Measurements from ENCODE around the gene PTGER1. TPM values are rescaled to one million over a fixed set of nuclear protein-coding genes. Genes with fewer than 3 reads are reported as not detected.

PTGER1 gene
- total and polyA plus RNA-seq, 2 of the 13 experiments (the other 11 are each of a cell fraction or from before 2014, with no cell fraction given): 0.13 TPM; not detected in 1

- H3K9me3 ChIP-seq (ENCODE audit: low read length): no peaks in the 10 kb centered on the region
- no peak overlapping the region for H3K4me3 ChIP-seq (replicated peaks in 1 of 3; ENCODE audit: insufficient read depth in 1 of 3, low read depth in 2 of 3, low read length in 3 of 3)
- no peak overlapping the region for H3K27ac ChIP-seq (ENCODE audit: extremely low read length, insufficient read depth, low read length)
- peaks cover 20% of the 10 kb centered on the region for H3K4me1 ChIP-seq (ENCODE audit: insufficient read depth, low read length)
- intact Hi-C loops (cut with micrococcal nuclease; ENCODE audit: unreplicated experiment) (no loop called here), in situ Hi-C loops (cut with HindIII; ENCODE audit: extremely low pct_ligation_motif_present, low pct_unique_long_range_greater_than_20kb) (no loop called here)
- DNase-seq (ENCODE audit: low spot score) (no peak), ATAC-seq (no peak), FAIRE-seq (no peak)
- H3K36me3 ChIP-seq (replicated peaks in 1 of 2; ENCODE audit: control insufficient read depth in 1 of 2, insufficient read depth in 2 of 2, low read length in 2 of 2): peaks cover 2 to 7% of the 10 kb centered on the region in 2 experiments; a peak in 4 of 5 replicates
- ChIA-PET POLR2A (no interaction called here), CTCF (ENCODE audit: low intra/inter-chr PET ratio, low total read pairs) (no interaction called here)
- WGBS (ENCODE audit: low lambda C conversion rate): 97% methylated on average over 21 of the region's 53 CpGs
- no peaks in the 10 kb centered on the region; a peak in 1 of 5 replicates for H3K27me3 ChIP-seq (ENCODE audit: control insufficient read depth in 1 of 2, insufficient read depth in 2 of 2, low read length in 2 of 2)
- no peak overlapping the region for H3K4me2 ChIP-seq (ENCODE audit: low read depth, low read length)
- no peaks in the 10 kb centered on the region for H3K79me2 ChIP-seq (ENCODE audit: insufficient read depth, low read length)
- H3K9ac ChIP-seq (ENCODE audit: insufficient read depth, low read depth, low read length): no peak overlapping the region
- no peak for TF ChIP-seq HMG20A (CRISPR knock-in tag; IDR thresholded peaks at IDR 0.05; ENCODE audit: borderline replicate concordance)
- TF ChIP-seq ZNF790 (CRISPR knock-in tag; IDR thresholded peaks at IDR 0.05; ENCODE audit: borderline replicate concordance): no peak
- no peak for TF ChIP-seq NR2F1 (CRISPR knock-in tag; IDR thresholded peaks at IDR 0.05)
- no peak for TF ChIP-seq MEF2D (CRISPR knock-in tag; IDR thresholded peaks at IDR 0.05)
- no TSS peak for BruUV-seq (replicated peaks)
- no peak overlapping the region for H2AFZ ChIP-seq (ENCODE audit: low read length)
- no peaks in the 10 kb centered on the region for H4K20me1 ChIP-seq (ENCODE audit: insufficient read depth, low read length)
Observed at GRCh38 chr19:14473978-14474578, 1.1 kb downstream of the PTGER1 start.

- H3K4me3 ChIP-seq (replicated peaks in 1 of 3; ENCODE audit: insufficient read depth in 1 of 3, low read depth in 2 of 3, low read length in 3 of 3): no peak overlapping the region
- no peak for TF ChIP-seq YEATS2 (CRISPR knock-in tag; IDR thresholded peaks at IDR 0.05; ENCODE audit: borderline replicate concordance)
- TF ChIP-seq SOX6 (IDR thresholded peaks at IDR 0.05): no peak
- no peak for TF ChIP-seq SOX6 (CRISPR knock-in tag; IDR thresholded peaks at IDR 0.05)
- no peak for TF ChIP-seq HNF1B (CRISPR knock-in tag; IDR thresholded peaks at IDR 0.05)
- TF ChIP-seq ZBTB3 (CRISPR knock-in tag; IDR thresholded peaks at IDR 0.05; ENCODE audit: borderline replicate concordance, low read depth): no peak
- TF ChIP-seq PHF20 (CRISPR knock-in tag; IDR thresholded peaks at IDR 0.05): no peak
- TF ChIP-seq RBAK (CRISPR knock-in tag; IDR thresholded peaks at IDR 0.05): no peak
- no peak for TF ChIP-seq ZNF317 (CRISPR knock-in tag; IDR thresholded peaks at IDR 0.05)
- TF ChIP-seq ZFP1 (CRISPR knock-in tag; IDR thresholded peaks at IDR 0.05): no peak
- TF ChIP-seq FOXO1 (CRISPR knock-in tag; IDR thresholded peaks at IDR 0.05): no peak
- no peak for TF ChIP-seq SMAD9 (CRISPR knock-in tag; IDR thresholded peaks at IDR 0.05)
Observed at GRCh38 chr19:14473073-14473977, 1.8 kb downstream of the PTGER1 start.

More at GRCh38 chr19:14473073-14473977, 1.8 kb downstream of the PTGER1 start:
- in situ Hi-C loops (cut with HindIII; ENCODE audit: extremely low pct_ligation_motif_present, low pct_unique_long_range_greater_than_20kb) (no loop called here), intact Hi-C loops (cut with micrococcal nuclease; ENCODE audit: unreplicated experiment) (no loop called here)
- ChIA-PET POLR2A (interaction anchor here (1.0 kb wide), 1 partner anchor 45 kb away, joined by 3 read pairs; the partner anchor contains the start of gene DNAJB1), CTCF (ENCODE audit: low intra/inter-chr PET ratio, low total read pairs) (no interaction called here)
- Histone ChIP-seq H4K20me1 (ENCODE audit: insufficient read depth, low read length) (no peaks in the 10 kb centered on the region), H3K9ac (ENCODE audit: insufficient read depth, low read depth, low read length) (no peak overlapping the region), H3K27me3 (ENCODE audit: control insufficient read depth in 1 of 2, insufficient read depth in 2 of 2, low read length in 2 of 2) (no peaks in the 10 kb centered on the region; a peak in 1 of 5 replicates), H2AFZ (ENCODE audit: low read length) (no peak overlapping the region), H3K27ac (ENCODE audit: extremely low read length, insufficient read depth, low read length) (no peak overlapping the region), H3K4me1 (ENCODE audit: insufficient read depth, low read length) (peaks cover 20% of the 10 kb centered on the region), H3K9me3 (ENCODE audit: low read length) (no peaks in the 10 kb centered on the region), H3K4me2 (ENCODE audit: low read depth, low read length) (no peak overlapping the region), H3K36me3 (replicated peaks in 1 of 2; ENCODE audit: control insufficient read depth in 1 of 2, insufficient read depth in 2 of 2, low read length in 2 of 2) (peaks cover 1 to 2% of the 10 kb centered on the region in 2 experiments; a peak in 3 of 5 replicates), H3K79me2 (ENCODE audit: insufficient read depth, low read length) (no peaks in the 10 kb centered on the region)
- no TSS peak for BruUV-seq (replicated peaks)
- FAIRE-seq: no peak
- no peak for ATAC-seq
- WGBS (ENCODE audit: low lambda C conversion rate): 92% methylated on average over 64 of the region's 97 CpGs
- DNase-seq (ENCODE audit: low spot score): no peak
